ENCODE measurements around the gene ISG20L2. TPM values are rescaled to one million over a fixed set of nuclear protein-coding genes. Genes with fewer than 3 reads are reported as not detected.

The ISG20L2 gene
- total and polyA plus RNA-seq, 8 donors = 18.3 to 45.9 (median 40.3) TPM

GRCh38 chr1:156707417-156708217 lies 20.9 kb downstream of the ISG20L2 start:
- Histone ChIP-seq H3K4me3 (no peak overlapping the region), H3K36me3 (no peaks in the 10 kb centered on the region), H3K27ac (peak overlapping the region in 1 of 2 donors; percentile 68), H3K9me3 (no peaks in the 10 kb centered on the region), H3K27me3 (peaks cover 22 to 57% of the 10 kb centered on the region in 2 donors), H3K4me1 (peaks cover 19 to 28% of the 10 kb centered on the region in 2 donors)
- intact Hi-C loops (cut with DNase I) = no loop called here
- DNase-seq (no peak), ATAC-seq (no peak)
- TF ChIP-seq, protein P1, sequence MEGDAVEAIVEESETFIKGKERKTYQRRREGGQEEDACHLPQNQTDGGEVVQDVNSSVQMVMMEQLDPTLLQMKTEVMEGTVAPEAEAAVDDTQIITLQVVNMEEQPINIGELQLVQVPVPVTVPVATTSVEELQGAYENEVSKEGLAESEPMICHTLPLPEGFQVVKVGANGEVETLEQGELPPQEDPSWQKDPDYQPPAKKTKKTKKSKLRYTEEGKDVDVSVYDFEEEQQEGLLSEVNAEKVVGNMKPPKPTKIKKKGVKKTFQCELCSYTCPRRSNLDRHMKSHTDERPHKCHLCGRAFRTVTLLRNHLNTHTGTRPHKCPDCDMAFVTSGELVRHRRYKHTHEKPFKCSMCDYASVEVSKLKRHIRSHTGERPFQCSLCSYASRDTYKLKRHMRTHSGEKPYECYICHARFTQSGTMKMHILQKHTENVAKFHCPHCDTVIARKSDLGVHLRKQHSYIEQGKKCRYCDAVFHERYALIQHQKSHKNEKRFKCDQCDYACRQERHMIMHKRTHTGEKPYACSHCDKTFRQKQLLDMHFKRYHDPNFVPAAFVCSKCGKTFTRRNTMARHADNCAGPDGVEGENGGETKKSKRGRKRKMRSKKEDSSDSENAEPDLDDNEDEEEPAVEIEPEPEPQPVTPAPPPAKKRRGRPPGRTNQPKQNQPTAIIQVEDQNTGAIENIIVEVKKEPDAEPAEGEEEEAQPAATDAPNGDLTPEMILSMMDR (IDR thresholded peaks at IDR 0.05) = no peak

GRCh38 chr1:156706657-156707416 lies 21.7 kb downstream of the ISG20L2 start:
- intact Hi-C loops (cut with DNase I) = no loop called here
- DNase-seq (peak in 3 of 4 donors; percentile 64 to 86 (median 70)), ATAC-seq (peak; percentile 59)
- H3K27ac ChIP-seq = peak overlapping the region in 1 of 2 donors; percentile 68
- H3K4me3 ChIP-seq = peak overlapping the region; percentile 27 to 31
- no peaks in the 10 kb centered on the region for H3K36me3 ChIP-seq
- TF ChIP-seq, protein P1 (IDR thresholded peaks at IDR 0.05) = no peak
- peaks cover 19 to 28% of the 10 kb centered on the region in 2 donors for H3K4me1 ChIP-seq
- no peaks in the 10 kb centered on the region for H3K9me3 ChIP-seq
- H3K27me3 ChIP-seq = peaks cover 22 to 65% of the 10 kb centered on the region in 2 donors

- DNase-seq (peak in 3 of 4 donors; percentile 59 to 78 (median 74)), ATAC-seq (peak; percentile 75)
- intact Hi-C loops (cut with DNase I) = no loop called here
- no peaks in the 10 kb centered on the region for H3K36me3 ChIP-seq
- H3K4me1 ChIP-seq = peaks cover 19 to 28% of the 10 kb centered on the region in 2 donors
- TF ChIP-seq, protein P1 (IDR thresholded peaks at IDR 0.05) = peak; percentile 61 to 79
- H3K27me3 ChIP-seq = peaks cover 22 to 72% of the 10 kb centered on the region in 2 donors
- no peaks in the 10 kb centered on the region for H3K9me3 ChIP-seq
- peak overlapping the region; percentile 27 to 31 for H3K4me3 ChIP-seq
- peak overlapping the region in 1 of 2 donors; percentile 68 for H3K27ac ChIP-seq
Observed at GRCh38 chr1:156705918-156706656, 22.5 kb downstream of the ISG20L2 start.

GRCh38 chr1:156705321-156705917 lies 23.1 kb downstream of the ISG20L2 start, which contains the start of gene CRABP2:
Gene CRABP2 (minus strand): TSS chr1:156705583. CDS start chr1:156705446, 137 bp downstream.
- Histone ChIP-seq H3K4me1 (peaks cover 19 to 28% of the 10 kb centered on the region in 2 donors), H3K36me3 (no peaks in the 10 kb centered on the region), H3K9me3 (no peaks in the 10 kb centered on the region), H3K27ac (peak within 1 kb of the TSS in 1 of 2 donors; percentile 68), H3K4me3 (peak within 1 kb of the TSS; percentile 27 to 31), H3K27me3 (peaks cover 22 to 78% of the 10 kb centered on the region in 2 donors)
- ATAC-seq (peak; percentile 29), DNase-seq (peak in 3 of 4 donors; percentile 39 to 83 (median 63))
- TF ChIP-seq, protein P1 (IDR thresholded peaks at IDR 0.05) = no peak
- intact Hi-C loops (cut with DNase I) = no loop called here
